Skin epidermis (tissue), 12 donors: ENCODE results near the gene GPD2.
A peak's percentile ranks its signal among the peaks of the same experiment; 100 is the strongest.

Source experiments
- H3K27ac ChIP-seq, 21 experiments: fragments of 200-600 bp; sonication (generic) in 11 of 21; one replicate each; pipeline ENCODE4 v1.5.0; 2020; ENCODE audit warnings: mild to moderate bottlenecking in 3 of 21, inconsistent platforms in 2 of 21, moderate library complexity in 2 of 21
- H3K4me3 ChIP-seq, 7 experiments: fragments of 200-600 bp; sonication (generic) in 2 of 7; one replicate each; pipeline ENCODE4 v1.5.0; 2020; ENCODE audit warnings: inconsistent platforms in 2 of 7, mild to moderate bottlenecking in 2 of 7, moderate library complexity in 1 of 7

GPD2 gene

DNA sequence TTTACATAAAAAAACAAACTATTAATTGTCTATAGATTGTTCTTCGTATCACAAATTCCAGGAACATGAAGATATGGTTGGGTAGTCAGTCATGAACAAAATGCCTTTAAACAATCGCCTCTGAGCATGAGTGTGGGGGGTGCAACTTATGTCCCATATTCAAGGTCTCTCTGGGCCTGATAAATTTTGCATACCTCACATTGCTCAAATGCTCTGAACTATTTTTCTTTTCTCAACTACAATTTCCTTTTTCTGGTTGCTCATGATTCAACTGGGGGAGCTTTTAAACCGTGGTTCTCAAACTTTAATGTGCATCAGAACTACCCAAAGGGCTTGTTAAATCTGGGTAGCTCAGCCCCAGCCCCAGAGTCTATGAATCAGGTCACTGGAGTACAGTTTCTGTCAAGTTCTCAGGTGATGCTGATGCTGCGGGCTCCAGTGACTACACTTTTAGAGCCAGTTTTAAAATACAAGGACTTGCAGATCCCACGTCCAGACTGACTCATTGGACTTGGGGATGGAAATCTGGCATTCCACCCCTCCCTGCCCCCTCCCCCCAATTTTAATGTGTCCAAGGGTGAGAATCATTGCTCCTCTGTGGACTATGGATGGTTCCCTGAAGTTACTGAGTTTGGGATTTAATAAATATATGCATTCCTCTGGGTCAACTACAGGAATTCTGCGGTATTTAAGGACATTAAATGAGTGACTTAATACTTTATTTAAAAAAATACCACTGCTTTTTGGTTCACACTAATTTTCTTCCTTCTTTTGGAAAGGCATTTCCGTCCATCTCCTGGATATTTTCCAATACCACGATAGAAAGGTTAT lies 1.5 kb upstream of the GPD2 start:
- Histone ChIP-seq H3K4me3 (peak overlapping the region in 5 of 7 experiments; percentile 48 to 71 (median 62)), H3K27ac (peak overlapping the region in 19 of 21 experiments; percentile 94 to 100 (median 98))

- Histone ChIP-seq H3K4me3 (peak overlapping the region; percentile 48 to 78 (median 62)), H3K27ac (peak overlapping the region; percentile 90 to 100 (median 98))
Measured at GRCh38 chr2:156435396-156435717, 822 bp upstream of the GPD2 start.

GRCh38 chr2:156436497-156437085 lies 412 bp downstream of the GPD2 start:
- H3K4me3 ChIP-seq: peak overlapping the region; percentile 48 to 78 (median 62)
- H3K27ac ChIP-seq: peak overlapping the region; percentile 90 to 100 (median 98)

DNA sequence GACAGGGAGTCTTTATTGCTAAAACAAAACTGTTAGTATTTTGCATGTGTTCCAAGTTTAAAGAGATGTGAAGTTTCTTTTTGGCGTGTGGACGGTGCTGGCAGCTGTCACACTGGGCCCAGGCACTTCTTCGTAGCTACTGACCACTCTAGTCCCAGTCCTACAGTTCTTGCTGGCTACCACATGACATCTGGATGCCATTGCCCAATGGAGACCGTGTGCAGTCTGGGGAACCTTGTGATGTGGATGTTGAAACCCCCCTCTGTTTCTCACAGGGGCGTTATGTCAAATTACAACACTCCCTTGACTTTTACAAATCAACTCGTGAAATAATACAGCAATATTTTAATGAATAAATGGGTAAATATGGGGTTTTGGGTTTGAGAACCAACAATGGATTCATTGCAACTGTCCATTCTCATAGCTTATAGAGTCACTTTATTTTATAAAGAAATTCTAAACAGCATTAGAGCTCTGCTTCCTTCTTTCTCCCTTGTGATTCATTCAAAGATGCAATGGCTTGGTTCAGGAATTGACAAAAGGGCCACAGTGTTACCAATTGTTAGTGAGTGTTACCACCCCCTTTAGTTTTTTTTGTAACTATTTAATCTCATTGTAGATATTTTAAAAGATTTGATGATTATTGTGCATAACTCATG lies 1.2 kb downstream of the GPD2 start:
- Histone ChIP-seq H3K27ac (peak overlapping the region in 18 of 21 experiments; percentile 12 to 100 (median 98)), H3K4me3 (peak overlapping the region; percentile 48 to 78 (median 62))

- Histone ChIP-seq H3K4me3 (peak overlapping the region in 1 of 7 experiments; percentile 62), H3K27ac (peak overlapping the region in 12 of 21 experiments; percentile 23 to 100 (median 98))
Measured at GRCh38 chr2:156437931-156438410, 1.8 kb downstream of the GPD2 start.

DNA sequence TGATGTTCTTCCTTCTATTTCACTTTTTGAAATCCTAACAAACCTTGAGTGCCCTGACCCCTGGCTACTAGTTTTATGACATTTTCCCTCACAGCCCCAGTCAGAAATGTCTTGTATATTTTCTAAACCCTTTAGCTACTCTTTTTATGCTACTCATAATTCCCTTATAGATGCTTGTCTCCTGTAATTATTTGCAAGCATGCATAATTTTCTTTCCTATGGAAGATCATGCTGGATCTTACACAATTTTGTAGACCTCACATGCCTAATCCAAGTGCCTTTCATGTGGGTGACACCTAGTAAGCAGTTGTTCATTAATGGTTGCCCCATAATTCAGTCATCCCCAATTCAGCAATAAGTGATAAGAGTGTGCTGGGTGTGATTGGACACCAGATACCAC lies 6.9 kb downstream of the GPD2 start:
- Histone ChIP-seq H3K27ac (no peak overlapping the region), H3K4me3 (no peak overlapping the region)

GRCh38 chr2:156445296-156446220 lies 9.4 kb downstream of the GPD2 start:
- peak overlapping the region in 1 of 21 experiments; percentile 53 for H3K27ac ChIP-seq
- H3K4me3 ChIP-seq: no peak overlapping the region

- H3K4me3 ChIP-seq: no peak overlapping the region
- H3K27ac ChIP-seq: no peak overlapping the region
Measured at GRCh38 chr2:156447761-156448160, 11.6 kb downstream of the GPD2 start.

GRCh38 chr2:156448766-156449165 lies 12.6 kb downstream of the GPD2 start:
- H3K4me3 ChIP-seq: no peak overlapping the region
- H3K27ac ChIP-seq: no peak overlapping the region

DNA sequence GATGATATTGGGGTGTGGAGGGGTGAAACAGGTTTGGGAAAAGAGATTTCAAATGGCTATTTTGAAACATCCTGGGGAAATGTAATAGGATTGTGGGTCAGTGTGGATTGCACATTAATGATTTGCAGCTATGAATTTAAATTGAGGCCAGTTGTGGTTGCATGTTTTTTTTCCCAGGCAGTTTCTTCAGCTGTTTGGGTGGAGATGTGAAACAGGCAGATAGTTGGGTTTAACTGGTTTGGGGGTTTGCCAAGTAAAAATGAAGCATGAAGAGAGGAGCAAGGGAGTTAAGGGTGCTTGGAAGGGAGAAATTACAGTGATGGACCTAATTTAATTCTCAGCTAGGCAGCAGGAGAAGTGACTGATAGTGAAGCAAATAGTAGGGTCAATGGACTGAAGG lies 16.8 kb downstream of the GPD2 start:
- Histone ChIP-seq H3K27ac (peak overlapping the region in 2 of 21 experiments; percentile 15 to 49), H3K4me3 (no peak overlapping the region)

DNA sequence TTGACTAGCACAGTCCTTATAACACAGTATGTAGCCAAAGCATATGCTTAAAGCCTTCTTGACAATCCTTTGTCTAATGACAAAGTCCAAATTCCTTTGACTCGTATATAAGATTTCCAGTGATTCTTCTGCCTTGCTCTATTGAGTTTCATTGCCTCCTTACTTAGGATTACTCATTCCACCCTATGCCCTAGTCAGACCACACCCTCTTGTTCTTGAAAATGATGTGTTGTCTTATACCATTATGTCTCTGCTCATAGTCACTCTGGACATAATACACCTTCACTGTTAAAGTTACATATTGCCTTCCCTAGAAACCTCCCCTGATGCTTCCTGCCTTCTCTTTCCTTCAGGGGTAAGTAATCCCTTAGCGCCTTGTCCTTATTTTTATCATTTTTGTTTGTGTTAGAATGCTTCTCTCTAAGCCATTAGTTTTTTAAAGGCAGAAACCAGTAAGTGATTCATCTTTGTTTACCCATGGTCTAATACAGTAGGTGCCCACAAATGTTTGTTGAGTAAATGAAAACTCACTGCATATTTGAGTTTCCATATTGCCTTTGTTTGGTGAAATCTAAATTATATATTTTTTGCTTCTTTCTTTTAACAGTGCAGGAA lies 19.3 kb downstream of the GPD2 start:
- Histone ChIP-seq H3K27ac (no peak overlapping the region), H3K4me3 (no peak overlapping the region)

GRCh38 chr2:156456616-156457015 lies 20.4 kb downstream of the GPD2 start:
- Histone ChIP-seq H3K4me3 (no peak overlapping the region), H3K27ac (peak overlapping the region in 2 of 21 experiments; percentile 14 to 25)

GRCh38 chr2:156457523-156458517 lies 21.6 kb downstream of the GPD2 start:
- H3K27ac ChIP-seq: peak overlapping the region in 6 of 21 experiments; percentile 0 to 44 (median 20)
- H3K4me3 ChIP-seq: no peak overlapping the region

DNA sequence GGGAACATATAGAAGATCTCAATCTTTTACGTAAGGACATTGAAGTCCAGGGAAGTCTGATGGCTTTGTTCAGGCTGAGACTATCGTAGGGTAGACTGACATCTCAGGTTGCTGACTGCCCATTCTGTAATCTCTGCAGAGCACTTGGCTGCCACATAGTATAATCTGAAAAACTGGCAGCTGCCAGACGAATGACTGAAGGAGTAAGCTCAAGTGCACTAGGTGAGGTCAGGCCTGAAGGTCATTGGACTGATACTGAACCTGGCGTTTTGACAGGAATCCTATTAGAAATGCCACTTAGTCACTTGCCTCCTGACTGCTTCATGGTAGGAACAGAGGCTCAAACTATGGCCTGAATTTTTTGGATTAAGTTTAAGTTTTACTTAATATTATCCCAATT lies 23.5 kb downstream of the GPD2 start:
- H3K27ac ChIP-seq: no peak overlapping the region
- no peak overlapping the region for H3K4me3 ChIP-seq

GRCh38 chr2:156464106-156464505 lies 27.9 kb downstream of the GPD2 start:
- Histone ChIP-seq H3K4me3 (no peak overlapping the region), H3K27ac (peak overlapping the region in 5 of 21 experiments; percentile 5 to 62 (median 38))

- peak overlapping the region in 5 of 21 experiments; percentile 1 to 35 (median 18) for H3K27ac ChIP-seq
- H3K4me3 ChIP-seq: no peak overlapping the region
Measured at GRCh38 chr2:156465573-156465972, 29.4 kb downstream of the GPD2 start.

- Histone ChIP-seq H3K27ac (peak overlapping the region in 17 of 21 experiments; percentile 2 to 77 (median 47)), H3K4me3 (peak overlapping the region in 1 of 7 experiments; percentile 7)
Measured at GRCh38 chr2:156466739-156467405, 30.7 kb downstream of the GPD2 start.
